IPS-18a (cell line): ENCODE data around the gene FRAT1.
A peak's percentile ranks its signal among the peaks of the same experiment; 100 is the strongest.

Experiments
- H3K27ac ChIP-seq: one replicate; pipeline ENCODE4 v1.5.1; 2013; ENCODE audit warnings: low read length
- H3K27me3 ChIP-seq: one replicate; pipeline ENCODE4 v1.6.1; 2013; ENCODE audit warnings: mild to moderate bottlenecking, low read length; ENCODE audit not compliant: control insufficient read depth, insufficient read depth
- H3K36me3 ChIP-seq: one replicate; pipeline ENCODE4 v1.6.1; 2013; ENCODE audit warnings: low read depth, low read length; ENCODE audit not compliant: control insufficient read depth
- H3K4me1 ChIP-seq: one replicate; pipeline ENCODE4 v1.6.1; 2013; ENCODE audit warnings: low read depth, low read length; ENCODE audit not compliant: control insufficient read depth
- H3K4me3 ChIP-seq: one replicate; pipeline ENCODE4 v1.5.1; 2013; ENCODE audit warnings: low read length
- H3K9ac ChIP-seq: one replicate; pipeline ENCODE4 v1.6.1; 2013; ENCODE audit warnings: mild to moderate bottlenecking, low read length, moderate library complexity
- H3K9me3 ChIP-seq: one replicate; pipeline ENCODE4 v1.6.1; 2013; ENCODE audit warnings: low read depth, low read length; ENCODE audit not compliant: control insufficient read depth

The FRAT1 gene

GRCh38 chr10:97291357-97292096 is 27.5 kb upstream of the FRAT1 start:
- peak overlapping the region; percentile 82 for H3K27ac ChIP-seq

DNA sequence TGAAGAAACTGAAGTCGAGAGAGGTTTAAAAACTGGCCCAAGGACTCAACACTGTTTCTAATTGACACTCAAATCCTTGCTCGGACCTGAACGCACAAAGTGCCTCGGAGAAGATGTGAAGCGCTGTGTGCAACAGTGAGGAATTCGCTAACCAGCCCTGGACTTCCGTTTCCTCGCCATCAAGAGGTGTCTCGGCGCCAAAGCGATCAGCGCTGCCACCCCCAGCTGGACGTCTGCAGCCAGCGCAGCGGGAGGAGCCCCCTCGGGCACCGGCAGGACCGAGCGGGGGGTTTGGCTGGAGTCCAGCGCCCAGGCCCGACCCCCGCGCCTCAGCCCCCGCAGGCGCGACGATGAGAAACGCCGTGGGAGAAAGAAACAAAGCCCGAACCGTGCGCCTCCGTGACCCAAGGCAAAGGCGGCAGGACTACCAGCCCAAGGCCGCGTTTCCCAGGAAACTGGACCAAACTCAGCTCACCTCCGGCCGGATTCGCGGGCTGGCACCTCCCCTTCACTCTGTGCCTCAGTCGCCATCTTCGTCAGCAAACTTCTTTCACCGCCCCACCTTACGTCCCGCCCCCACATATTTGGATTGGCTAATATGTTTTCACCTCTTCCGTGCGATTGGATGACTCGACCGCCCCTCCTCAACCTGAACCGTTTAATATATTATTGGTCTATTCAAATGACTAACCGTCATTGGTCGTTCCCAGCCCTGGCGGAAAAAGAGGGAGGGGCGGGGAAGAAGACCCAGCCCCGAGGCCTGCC is 26.8 kb upstream of the FRAT1 start, which contains the start of gene ARHGAP19:
Gene ARHGAP19, minus strand, starts transcription at position 541 of the 765 bp plus-strand sequence. Its CDS starts 10 bp downstream, at position 531.
- Histone ChIP-seq H3K36me3 (no peaks in the 10 kb centered on the region), H3K9ac (peak within 1 kb of the TSS; percentile 87), H3K9me3 (no peaks in the 10 kb centered on the region), H3K4me3 (peak within 1 kb of the TSS; percentile 89), H3K27ac (peak within 1 kb of the TSS; percentile 82), H3K27me3 (no peaks in the 10 kb centered on the region), H3K4me1 (peaks cover 3% of the 10 kb centered on the region)

More at GRCh38 chr10:97291357-97292096, 27.5 kb upstream of the FRAT1 start:
- H3K9me3 ChIP-seq: no peaks in the 10 kb centered on the region
- peak overlapping the region; percentile 87 for H3K9ac ChIP-seq
- H3K4me1 ChIP-seq: peaks cover 3% of the 10 kb centered on the region
- H3K27me3 ChIP-seq: no peaks in the 10 kb centered on the region
- no peaks in the 10 kb centered on the region for H3K36me3 ChIP-seq
- peak overlapping the region; percentile 89 for H3K4me3 ChIP-seq

- no peak overlapping the region for H3K27ac ChIP-seq
- H3K9me3 ChIP-seq: no peaks in the 10 kb centered on the region
- H3K9ac ChIP-seq: no peak overlapping the region
- no peak overlapping the region for H3K4me3 ChIP-seq
- H3K36me3 ChIP-seq: no peaks in the 10 kb centered on the region
- no peaks in the 10 kb centered on the region for H3K27me3 ChIP-seq
- peaks cover 3% of the 10 kb centered on the region for H3K4me1 ChIP-seq
Measured at GRCh38 chr10:97292862-97293198, 26.2 kb upstream of the FRAT1 start.

- Histone ChIP-seq H3K9ac (no peak overlapping the region), H3K27ac (no peak overlapping the region), H3K36me3 (no peaks in the 10 kb centered on the region), H3K27me3 (no peaks in the 10 kb centered on the region), H3K4me1 (no peaks in the 10 kb centered on the region), H3K4me3 (no peak overlapping the region), H3K9me3 (no peaks in the 10 kb centered on the region)
Measured at GRCh38 chr10:97297556-97298222, 21.4 kb upstream of the FRAT1 start.

DNA sequence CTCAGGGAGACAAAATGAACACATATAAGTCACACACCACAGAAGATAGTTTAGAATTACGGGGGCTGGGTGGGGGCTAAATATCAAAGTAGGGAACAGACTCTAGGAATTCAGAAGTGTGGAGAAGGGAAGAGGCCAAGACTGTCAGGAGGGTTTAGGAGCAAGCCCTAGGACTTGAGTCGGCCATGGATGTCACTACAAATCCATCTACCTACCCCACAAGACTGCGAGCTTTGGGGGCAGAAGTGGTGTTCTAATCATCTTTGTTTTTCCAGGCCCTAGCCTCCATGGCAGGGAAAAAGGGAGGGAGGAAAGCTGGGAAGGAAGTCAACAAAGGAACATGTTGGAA is 20.9 kb upstream of the FRAT1 start:
- no peak overlapping the region for H3K9ac ChIP-seq
- H3K4me3 ChIP-seq: no peak overlapping the region
- H3K4me1 ChIP-seq: no peaks in the 10 kb centered on the region
- H3K9me3 ChIP-seq: no peaks in the 10 kb centered on the region
- no peaks in the 10 kb centered on the region for H3K36me3 ChIP-seq
- no peak overlapping the region for H3K27ac ChIP-seq
- H3K27me3 ChIP-seq: no peaks in the 10 kb centered on the region

DNA sequence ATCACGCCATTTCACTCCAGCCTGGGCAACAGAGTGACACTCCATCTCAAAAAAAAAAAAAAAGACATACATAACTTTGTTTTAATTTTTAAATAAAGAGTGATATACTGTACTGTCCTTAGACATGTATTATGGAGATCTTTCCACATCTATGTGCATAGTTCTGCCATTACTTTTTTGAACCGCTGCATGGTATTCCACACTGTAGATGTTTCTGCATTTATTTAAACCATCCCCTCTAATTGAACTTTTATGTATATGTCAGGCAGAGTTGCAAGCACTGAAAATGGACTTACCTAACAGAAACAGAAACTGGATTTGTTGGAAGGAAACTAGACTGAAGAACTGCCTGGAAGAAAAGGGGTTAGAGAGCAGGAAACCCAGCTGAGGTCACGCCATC is 18.1 kb upstream of the FRAT1 start:
- no peaks in the 10 kb centered on the region for H3K36me3 ChIP-seq
- H3K4me1 ChIP-seq: no peaks in the 10 kb centered on the region
- H3K9me3 ChIP-seq: no peaks in the 10 kb centered on the region
- no peak overlapping the region for H3K4me3 ChIP-seq
- H3K9ac ChIP-seq: no peak overlapping the region
- no peaks in the 10 kb centered on the region for H3K27me3 ChIP-seq
- no peak overlapping the region for H3K27ac ChIP-seq

DNA sequence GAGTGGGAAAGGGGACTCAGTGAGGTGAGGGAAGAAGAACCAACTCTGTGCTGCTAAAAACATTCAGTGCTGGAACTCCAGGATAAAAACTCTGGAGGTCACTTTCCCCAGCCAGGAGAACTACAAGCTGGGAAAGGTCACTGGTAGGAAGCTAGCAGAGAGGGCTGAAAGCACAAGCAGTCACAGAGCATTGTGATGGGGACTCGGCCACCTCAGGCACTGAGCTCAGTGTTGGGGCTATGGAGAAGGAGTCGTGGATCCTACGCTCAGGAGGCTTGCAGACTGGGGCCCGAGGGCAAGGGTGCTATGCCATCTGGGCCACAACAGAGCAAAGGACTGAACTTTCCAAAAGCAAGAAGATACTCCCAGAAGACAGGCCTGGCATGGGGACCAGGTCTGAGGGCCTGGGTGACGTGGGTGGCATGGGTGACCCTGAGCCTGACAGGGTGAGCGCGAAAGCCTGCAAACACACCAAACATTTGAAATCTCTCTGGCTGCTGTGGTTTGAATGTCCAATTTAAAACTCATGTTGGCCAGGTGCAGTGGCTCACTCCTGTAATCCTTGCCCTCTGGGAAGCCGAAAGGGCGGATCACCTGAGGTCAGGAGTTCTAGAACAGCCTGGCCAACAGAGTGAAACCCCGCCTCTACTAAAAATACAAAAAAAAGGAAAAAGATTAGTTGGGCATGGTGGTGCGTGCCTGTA is 16.8 kb upstream of the FRAT1 start:
- Histone ChIP-seq H3K9ac (no peak overlapping the region), H3K36me3 (no peaks in the 10 kb centered on the region), H3K27me3 (no peaks in the 10 kb centered on the region), H3K4me1 (no peaks in the 10 kb centered on the region), H3K4me3 (no peak overlapping the region), H3K9me3 (no peaks in the 10 kb centered on the region), H3K27ac (no peak overlapping the region)

DNA sequence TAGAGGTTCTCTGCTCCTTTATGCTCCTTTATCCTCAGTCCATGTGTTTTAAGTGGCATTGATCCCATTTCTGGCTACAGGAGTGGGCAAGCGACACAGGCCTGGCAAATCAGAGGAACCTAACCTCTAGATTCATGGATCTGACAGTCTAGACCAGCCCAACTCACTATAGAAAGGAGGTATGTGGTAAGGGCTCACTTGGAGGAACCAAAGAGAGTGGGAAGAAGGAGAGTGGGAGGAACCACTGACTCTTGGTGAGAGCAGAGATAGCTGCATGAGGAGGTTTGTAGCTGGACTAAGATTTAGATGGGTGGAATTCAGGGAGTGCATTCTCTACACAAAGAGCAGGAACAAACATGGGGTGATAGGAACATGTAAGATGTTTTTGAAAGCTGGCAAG is 11.6 kb upstream of the FRAT1 start:
- Histone ChIP-seq H3K36me3 (no peaks in the 10 kb centered on the region), H3K9me3 (no peaks in the 10 kb centered on the region), H3K4me3 (no peak overlapping the region), H3K27ac (no peak overlapping the region), H3K27me3 (no peaks in the 10 kb centered on the region), H3K4me1 (no peaks in the 10 kb centered on the region), H3K9ac (no peak overlapping the region)

DNA sequence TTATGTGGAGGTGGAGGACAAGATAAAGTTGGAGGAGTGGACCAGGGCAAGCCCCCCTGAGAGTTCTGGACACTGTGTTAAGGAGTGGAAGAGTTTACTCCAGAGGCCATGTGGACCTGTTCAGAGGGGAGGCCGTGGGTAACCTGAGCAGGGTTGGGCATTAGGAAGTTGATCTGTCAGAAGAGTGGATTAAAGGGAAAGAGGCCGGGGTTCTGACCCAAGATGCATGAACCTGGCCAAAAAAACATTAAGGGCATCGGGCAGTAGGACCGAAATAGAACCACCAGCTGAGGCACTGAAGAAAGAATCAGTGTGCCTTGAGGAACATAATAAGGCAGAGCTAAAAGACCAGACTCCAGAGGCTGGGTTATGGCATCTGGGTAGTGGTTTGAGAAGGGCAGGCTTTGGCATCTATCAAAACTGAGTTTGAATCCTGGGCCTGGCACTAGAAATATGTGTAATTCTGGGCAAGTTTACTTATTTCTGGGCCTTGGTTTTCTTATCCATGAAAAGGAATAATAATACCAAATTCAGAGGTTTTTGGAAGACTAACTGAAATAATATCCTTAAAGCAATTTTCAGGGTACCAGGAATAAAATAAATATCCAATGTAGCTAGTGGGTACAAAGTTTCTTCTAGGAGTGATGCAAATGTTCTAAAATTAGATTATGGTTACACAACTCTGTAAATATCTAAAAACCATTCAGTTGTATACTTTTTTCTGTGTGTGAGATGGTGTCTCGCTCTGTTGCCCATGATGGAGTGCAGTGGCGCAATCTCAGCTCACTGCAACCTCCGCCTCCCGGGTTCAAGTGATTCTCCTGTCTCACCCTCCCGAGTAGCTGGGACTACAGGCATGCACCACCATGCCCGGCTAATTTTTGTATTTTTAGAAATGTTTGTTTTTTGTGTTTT is 10.9 kb upstream of the FRAT1 start:
- Histone ChIP-seq H3K27me3 (no peaks in the 10 kb centered on the region), H3K4me1 (no peaks in the 10 kb centered on the region), H3K36me3 (no peaks in the 10 kb centered on the region), H3K9ac (no peak overlapping the region), H3K9me3 (no peaks in the 10 kb centered on the region), H3K4me3 (no peak overlapping the region), H3K27ac (no peak overlapping the region)

DNA sequence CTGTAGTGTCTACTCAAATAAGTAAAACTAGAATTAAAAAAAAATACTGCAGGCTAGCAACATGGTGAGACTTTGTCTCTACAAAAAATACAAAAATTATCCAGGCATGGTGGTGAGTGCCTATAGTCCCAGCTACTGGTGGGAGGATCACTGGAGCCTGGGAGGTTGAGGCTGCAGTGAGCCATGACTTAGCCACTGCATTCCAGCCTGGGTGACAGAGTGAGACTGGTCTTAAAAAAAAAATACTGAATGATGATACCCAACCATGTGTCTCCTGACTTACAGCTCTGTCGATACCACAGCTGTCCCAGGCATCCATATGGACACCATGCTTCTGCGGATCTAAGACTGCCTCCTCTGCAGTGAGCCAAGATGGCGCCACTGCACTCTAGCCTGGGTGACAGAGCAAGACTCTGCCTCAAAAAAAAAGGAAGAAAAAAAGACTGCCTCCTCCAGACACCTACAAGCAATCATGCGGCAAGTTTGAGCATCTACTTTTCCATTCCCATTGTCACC is 7.9 kb upstream of the FRAT1 start:
- no peak overlapping the region for H3K4me3 ChIP-seq
- no peaks in the 10 kb centered on the region for H3K27me3 ChIP-seq
- H3K36me3 ChIP-seq: no peaks in the 10 kb centered on the region
- no peak overlapping the region for H3K9ac ChIP-seq
- H3K9me3 ChIP-seq: no peaks in the 10 kb centered on the region
- no peaks in the 10 kb centered on the region for H3K4me1 ChIP-seq
- no peak overlapping the region for H3K27ac ChIP-seq
